Mesothelial cell of epicardium (in vitro differentiated cells): ENCODE results near the gene ATG5. TPM values are rescaled to one million over a fixed set of nuclear protein-coding genes. Genes with fewer than 3 reads are reported as not detected.
"Not testable (repeated sequence)": the region's sequence is repeated elsewhere in the genome, so short reads cannot be mapped to it uniquely, and the experiment has no call there.

ENCODE experiments used
- DNase-seq, 2 experiments: peaks; one replicate each; pipeline ENCODE4 v3.0.0; 2021; ENCODE audit warnings: low spot score in 2 of 2; ENCODE audit not compliant: unreplicated experiment in 2 of 2
- H3K27ac Mint-ChIP-seq: 2 replicates; pipeline ENCODE4 v1.8.0; 2021; ENCODE audit warnings: mixed read lengths
- H3K27me3 Mint-ChIP-seq: 2 replicates; pipeline ENCODE4 v1.8.0; 2021; ENCODE audit warnings: low read depth, mixed read lengths
- H3K36me3 Mint-ChIP-seq: 2 replicates; pipeline ENCODE4 v1.8.0; 2021; ENCODE audit warnings: mixed read lengths
- H3K4me1 Mint-ChIP-seq: 2 replicates; pipeline ENCODE4 v1.8.0; 2021; ENCODE audit warnings: mixed read lengths
- H3K4me3 Mint-ChIP-seq: 2 replicates; pipeline ENCODE4 v1.8.0; 2021; ENCODE audit warnings: mild to moderate bottlenecking, moderate library complexity, mixed read lengths
- H3K9me3 Mint-ChIP-seq: 2 replicates; pipeline ENCODE4 v1.8.0; 2021; ENCODE audit warnings: mixed read lengths
- total RNA-seq: library from RNA; stranded (reverse); gene quantifications from 3 replicates; pipeline ENCODE4 v1.2.1, GENCODE V29; 2021
- TF ChIP-seq, protein P1 (sequence below): fragments of 200-600 bp; sonication (generic); IDR thresholded peaks from one replicate; pipeline ENCODE4 v1.5.0; 2021; ENCODE audit warnings: antibody characterized with exemption; ENCODE audit not compliant: unreplicated experiment

The ATG5 gene
- total RNA-seq, 1 donor from 2014 or later = 33.0 TPM

DNA sequence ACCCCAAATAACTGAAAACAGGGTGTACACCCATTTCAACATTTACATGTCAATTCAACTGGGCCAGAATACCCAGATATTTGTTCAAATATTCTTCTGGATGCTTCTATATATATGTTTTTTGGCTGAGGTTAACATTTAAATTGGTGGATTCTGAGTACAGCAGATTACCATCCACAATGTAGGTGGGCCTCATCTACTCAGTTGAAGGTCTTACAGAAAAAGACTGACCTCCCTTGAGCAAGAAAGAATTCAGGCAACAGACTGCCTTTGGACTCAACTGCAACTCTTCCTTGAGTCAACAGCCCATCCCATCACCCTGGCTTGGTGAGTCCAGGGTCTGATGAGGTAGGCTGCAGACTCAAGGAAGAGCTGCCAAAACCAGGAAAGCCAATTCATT, 84.1 kb downstream of the ATG5 start:
- TF ChIP-seq, protein P1, sequence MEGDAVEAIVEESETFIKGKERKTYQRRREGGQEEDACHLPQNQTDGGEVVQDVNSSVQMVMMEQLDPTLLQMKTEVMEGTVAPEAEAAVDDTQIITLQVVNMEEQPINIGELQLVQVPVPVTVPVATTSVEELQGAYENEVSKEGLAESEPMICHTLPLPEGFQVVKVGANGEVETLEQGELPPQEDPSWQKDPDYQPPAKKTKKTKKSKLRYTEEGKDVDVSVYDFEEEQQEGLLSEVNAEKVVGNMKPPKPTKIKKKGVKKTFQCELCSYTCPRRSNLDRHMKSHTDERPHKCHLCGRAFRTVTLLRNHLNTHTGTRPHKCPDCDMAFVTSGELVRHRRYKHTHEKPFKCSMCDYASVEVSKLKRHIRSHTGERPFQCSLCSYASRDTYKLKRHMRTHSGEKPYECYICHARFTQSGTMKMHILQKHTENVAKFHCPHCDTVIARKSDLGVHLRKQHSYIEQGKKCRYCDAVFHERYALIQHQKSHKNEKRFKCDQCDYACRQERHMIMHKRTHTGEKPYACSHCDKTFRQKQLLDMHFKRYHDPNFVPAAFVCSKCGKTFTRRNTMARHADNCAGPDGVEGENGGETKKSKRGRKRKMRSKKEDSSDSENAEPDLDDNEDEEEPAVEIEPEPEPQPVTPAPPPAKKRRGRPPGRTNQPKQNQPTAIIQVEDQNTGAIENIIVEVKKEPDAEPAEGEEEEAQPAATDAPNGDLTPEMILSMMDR = no peak
- DNase-seq = no peak
- Mint-ChIP-seq H3K27ac (no peak overlapping the region), H3K9me3 (peaks cover 10% of the 10 kb centered on the region), H3K4me3 (no peak overlapping the region), H3K36me3 (peaks cover 28% of the 10 kb centered on the region), H3K4me1 (no peaks in the 10 kb centered on the region), H3K27me3 (no peaks in the 10 kb centered on the region)

DNA sequence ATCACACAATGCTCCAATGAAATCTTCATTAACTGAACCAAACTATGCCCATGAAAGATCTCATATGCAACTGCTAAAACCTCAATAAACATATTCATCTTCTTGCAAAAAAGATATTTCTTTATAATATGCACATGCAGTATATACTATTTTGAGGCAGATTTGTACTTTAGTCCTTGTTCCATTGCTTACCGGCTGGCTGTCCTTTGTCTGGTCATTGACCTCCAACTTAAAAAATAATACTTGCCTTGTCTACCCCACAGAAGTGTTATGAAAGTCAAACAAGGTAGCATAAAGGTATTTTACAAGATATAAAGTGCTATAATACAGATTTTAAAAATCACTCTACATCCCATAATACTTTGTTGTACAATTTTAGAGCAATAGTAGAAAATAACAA, 88.3 kb downstream of the ATG5 start:
- no peak overlapping the region for H3K4me3 Mint-ChIP-seq
- TF ChIP-seq, protein P1 = no peak
- H3K4me1 Mint-ChIP-seq = no peaks in the 10 kb centered on the region

DNA sequence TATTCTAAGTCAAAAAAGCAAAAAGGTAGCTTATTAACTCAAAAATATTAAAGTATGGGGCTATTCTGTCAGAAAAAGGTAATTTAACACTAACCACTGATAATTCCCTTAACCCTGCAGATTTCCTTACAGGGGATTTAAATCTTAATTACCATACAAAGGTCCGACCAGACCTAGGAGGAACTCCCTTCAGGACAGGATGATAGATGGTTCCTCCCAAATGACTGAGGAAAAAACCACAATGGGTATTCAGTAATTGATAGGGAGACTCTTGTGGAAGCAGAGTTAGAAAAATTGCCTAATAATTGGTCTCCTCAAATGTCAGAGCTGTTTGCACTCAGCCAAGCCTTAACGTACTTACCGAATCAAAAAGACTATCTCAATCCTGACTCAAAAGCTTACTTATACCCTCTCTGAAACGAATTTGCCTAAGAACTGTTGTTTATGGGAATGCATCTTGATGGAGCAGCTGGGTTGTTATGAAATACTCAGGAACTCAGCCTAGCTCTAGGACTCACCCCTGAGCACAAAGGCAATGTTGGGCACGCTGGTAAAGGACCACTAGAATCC, 95.6 kb downstream of the ATG5 start:
- not testable (repeated sequence) for H3K4me3 Mint-ChIP-seq, H3K27ac Mint-ChIP-seq, H3K4me1 Mint-ChIP-seq, H3K27me3 Mint-ChIP-seq, DNase-seq
- H3K9me3 Mint-ChIP-seq = peaks cover 34% of the 10 kb centered on the region
- H3K36me3 Mint-ChIP-seq = peaks cover 51% of the 10 kb centered on the region

More for the DNA sequence above, 88.3 kb downstream of the ATG5 start:
- DNase-seq = no peak
- Mint-ChIP-seq H3K9me3 (peaks cover 30% of the 10 kb centered on the region), H3K27ac (no peak overlapping the region), H3K27me3 (no peaks in the 10 kb centered on the region), H3K36me3 (peaks cover 47% of the 10 kb centered on the region)

DNA sequence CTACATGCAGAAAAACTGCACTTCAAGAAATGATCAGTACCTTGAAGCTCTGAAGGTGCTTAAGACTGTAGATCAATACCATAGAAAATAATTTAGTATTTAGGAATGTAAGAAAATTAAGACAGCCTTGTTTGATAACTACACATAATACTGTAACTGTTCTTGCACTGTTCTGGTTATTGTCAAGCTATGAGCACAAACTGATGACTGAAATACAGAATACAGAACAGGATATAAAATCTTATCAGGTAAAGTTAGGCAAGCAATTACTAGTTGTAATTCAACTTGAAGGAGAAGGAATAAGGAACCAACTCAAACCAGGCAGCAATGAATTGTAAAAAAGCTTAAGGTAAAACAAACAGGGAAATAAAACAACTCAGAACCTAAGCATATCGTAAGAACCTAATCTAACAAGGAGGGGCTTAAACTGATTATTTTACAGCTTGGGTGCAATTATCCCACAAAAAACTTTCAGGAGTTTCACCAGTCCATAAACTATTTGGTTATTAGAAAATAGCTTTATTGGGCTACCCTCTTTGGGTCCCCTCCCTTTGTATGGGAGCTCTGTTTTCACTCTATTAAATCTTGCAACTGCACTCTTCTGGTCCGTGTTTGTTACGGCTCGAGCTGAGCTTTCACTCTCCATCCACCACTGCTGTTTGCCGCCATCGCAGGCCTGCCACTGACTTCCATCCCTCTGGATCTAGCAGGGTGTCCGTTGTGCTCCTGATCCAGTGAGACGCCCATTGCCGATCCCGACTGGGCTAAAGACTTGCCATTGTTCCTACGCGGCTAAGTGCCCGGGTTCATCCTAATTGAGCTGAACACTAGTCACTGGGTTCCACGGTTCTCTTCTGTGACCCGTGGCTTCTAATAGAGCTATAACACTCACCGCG, 97.7 kb downstream of the ATG5 start:
- Mint-ChIP-seq H3K4me3 (no peak overlapping the region), H3K9me3 (peaks cover 26% of the 10 kb centered on the region), H3K27ac (no peak overlapping the region), H3K4me1 (peaks cover 9% of the 10 kb centered on the region), H3K27me3 (no peaks in the 10 kb centered on the region), H3K36me3 (peaks cover 40% of the 10 kb centered on the region)
- DNase-seq = no peak
- TF ChIP-seq, protein P1 = no peak

DNA sequence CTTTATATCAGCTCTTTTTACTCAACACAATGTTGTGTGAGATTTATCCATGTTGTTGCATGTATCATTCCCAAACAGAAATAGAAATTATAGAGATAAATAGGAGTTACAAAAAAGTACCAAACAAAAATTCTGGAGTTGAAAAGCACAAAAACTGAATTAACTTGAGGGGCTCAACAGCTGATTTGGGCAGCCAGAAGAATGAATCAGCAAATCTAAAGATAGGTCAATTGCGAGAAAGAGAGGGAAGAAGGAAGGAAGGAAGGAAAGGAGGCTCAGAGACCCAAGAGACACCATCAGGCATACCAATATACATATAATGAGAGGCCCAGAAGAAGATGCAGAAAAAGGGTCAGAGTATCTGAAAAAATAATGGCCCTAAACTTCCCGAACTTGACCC, 98.9 kb downstream of the ATG5 start:
- H3K9me3 Mint-ChIP-seq = peaks cover 26% of the 10 kb centered on the region
- H3K4me3 Mint-ChIP-seq = no peak overlapping the region
- H3K27ac Mint-ChIP-seq = no peak overlapping the region
- no peak for DNase-seq
- H3K4me1 Mint-ChIP-seq = peaks cover 9% of the 10 kb centered on the region
- TF ChIP-seq, protein P1 = no peak
- no peaks in the 10 kb centered on the region for H3K27me3 Mint-ChIP-seq
- peaks cover 38% of the 10 kb centered on the region for H3K36me3 Mint-ChIP-seq

DNA sequence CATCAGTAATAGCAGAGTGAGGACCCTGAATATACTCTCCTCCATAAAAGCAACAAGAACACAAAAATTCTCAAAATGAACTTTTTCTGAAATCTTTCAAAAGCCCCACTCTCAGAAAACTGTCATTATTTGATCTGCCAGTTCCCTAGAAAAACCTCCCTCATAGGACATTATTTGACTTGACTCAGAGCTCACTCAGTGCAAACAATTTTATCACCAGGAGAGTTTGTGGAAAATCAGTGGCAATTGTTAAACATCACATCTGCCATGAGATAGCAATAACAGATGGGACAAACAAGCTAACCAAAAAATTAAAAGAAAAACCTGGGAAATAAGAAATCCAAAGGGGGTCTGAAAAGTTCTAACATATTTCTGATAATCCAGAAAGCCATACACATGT, 100.0 kb downstream of the ATG5 start:
- TF ChIP-seq, protein P1 = no peak
- no peaks in the 10 kb centered on the region for H3K27me3 Mint-ChIP-seq
- DNase-seq = no peak
- peaks cover 9% of the 10 kb centered on the region for H3K4me1 Mint-ChIP-seq
- H3K4me3 Mint-ChIP-seq = no peak overlapping the region
- H3K9me3 Mint-ChIP-seq = peaks cover 26% of the 10 kb centered on the region
- peaks cover 38% of the 10 kb centered on the region for H3K36me3 Mint-ChIP-seq
- H3K27ac Mint-ChIP-seq = no peak overlapping the region
